Measurements from ENCODE around the gene HBQ1. TPM values are rescaled to one million over a fixed set of nuclear protein-coding genes. Genes with fewer than 3 reads are reported as not detected.

The HBQ1 gene
- total RNA-seq, 1 donor = not detected

- no peak overlapping the region for H3K4me3 ChIP-seq (ENCODE audit: low read depth, low read length)
- no peak for TF ChIP-seq CTCF (IDR thresholded peaks at IDR 0.05; ENCODE audit: insufficient read depth, low read depth, low read length)
- DNase-seq (ENCODE audit: low read depth) = no peak
Observed at GRCh38 chr16:142405-142967, 37.8 kb upstream of the HBQ1 start.

GRCh38 chr16:143047-143446 is 37.2 kb upstream of the HBQ1 start:
- TF ChIP-seq CTCF (IDR thresholded peaks at IDR 0.05; ENCODE audit: insufficient read depth, low read depth, low read length) = no peak
- no peak for DNase-seq (ENCODE audit: low read depth)
- H3K4me3 ChIP-seq (ENCODE audit: low read depth, low read length) = no peak overlapping the region

- H3K4me3 ChIP-seq (ENCODE audit: low read depth, low read length) = no peak overlapping the region
- DNase-seq (ENCODE audit: low read depth) = peak; percentile 25
- no peak for TF ChIP-seq CTCF (IDR thresholded peaks at IDR 0.05; ENCODE audit: insufficient read depth, low read depth, low read length)
Observed at GRCh38 chr16:143456-143855, 36.8 kb upstream of the HBQ1 start.

GRCh38 chr16:144797-145252 is 35.4 kb upstream of the HBQ1 start:
- TF ChIP-seq CTCF (IDR thresholded peaks at IDR 0.05; ENCODE audit: insufficient read depth, low read depth, low read length) = no peak
- peak; percentile 63 for DNase-seq (ENCODE audit: low read depth)
- H3K4me3 ChIP-seq (ENCODE audit: low read depth, low read length) = no peak overlapping the region

GRCh38 chr16:146646-147045 is 33.6 kb upstream of the HBQ1 start:
- no peak for TF ChIP-seq CTCF (IDR thresholded peaks at IDR 0.05; ENCODE audit: insufficient read depth, low read depth, low read length)

GRCh38 chr16:149024-149660 is 31.1 kb upstream of the HBQ1 start:
- no peak for TF ChIP-seq CTCF (IDR thresholded peaks at IDR 0.05; ENCODE audit: insufficient read depth, low read depth, low read length)

More at GRCh38 chr16:146646-147045, 33.6 kb upstream of the HBQ1 start:
- no peak for DNase-seq (ENCODE audit: low read depth)
- no peak overlapping the region for H3K4me3 ChIP-seq (ENCODE audit: low read depth, low read length)

More at GRCh38 chr16:149024-149660, 31.1 kb upstream of the HBQ1 start:
- no peak overlapping the region for H3K4me3 ChIP-seq (ENCODE audit: low read depth, low read length)
- peak; percentile 45 for DNase-seq (ENCODE audit: low read depth)
